Left renal pelvis (tissue), 4 donors: ENCODE measurements around the gene DOC2B. TPM values are rescaled to one million over a fixed set of nuclear protein-coding genes. Genes with fewer than 3 reads are reported as not detected.
"Not testable (repeated sequence)": the region's sequence is repeated elsewhere in the genome, so short reads cannot be mapped to it uniquely, and the experiment has no call there.

Experiments used
- DNase-seq, 4 donors: peaks; one replicate each; pipeline ENCODE4 v3.0.0-alpha.2; 2013; ENCODE audit warnings: low read depth in 4 of 4, low spot score in 3 of 4
- polyA plus RNA-seq, 4 donors: library from polyadenylated mRNA; unstranded; fragments of 120-200 nt; gene quantifications; one replicate each; pipeline ENCODE4 v1.2.1, GENCODE V29; 2013; ENCODE audit not compliant: insufficient read length in 4 of 4

DOC2B gene
- polyA plus RNA-seq, 4 donors = 5.6 to 89.6 (median 68.5) TPM

- DNase-seq = no peak
Observed at GRCh38 chr17:170130-170670, 11.2 kb downstream of the DOC2B start.

GRCh38 chr17:168614-169013, 12.8 kb downstream of the DOC2B start:
- DNase-seq = not testable (repeated sequence)

- DNase-seq = no peak
Observed at GRCh38 chr17:165939-166338, 15.5 kb downstream of the DOC2B start.

GRCh38 chr17:164303-165235, 16.9 kb downstream of the DOC2B start:
- DNase-seq = no peak

- no peak for DNase-seq
Observed at GRCh38 chr17:163514-164098, 17.8 kb downstream of the DOC2B start.

GRCh38 chr17:162689-163088, 18.8 kb downstream of the DOC2B start:
- no peak for DNase-seq

- no peak for DNase-seq
Observed at GRCh38 chr17:161481-161880, 20.0 kb downstream of the DOC2B start.

- no peak for DNase-seq
Observed at GRCh38 chr17:160336-160735, 21.1 kb downstream of the DOC2B start.

GRCh38 chr17:159609-160008, 21.8 kb downstream of the DOC2B start:
- no peak for DNase-seq

GRCh38 chr17:158379-158778, 23.1 kb downstream of the DOC2B start:
- DNase-seq = no peak

GRCh38 chr17:157901-158300, 23.5 kb downstream of the DOC2B start:
- no peak for DNase-seq

GRCh38 chr17:156946-157345, 24.5 kb downstream of the DOC2B start:
- no peak for DNase-seq

GRCh38 chr17:156094-156621, 25.3 kb downstream of the DOC2B start:
- DNase-seq = no peak

- DNase-seq = no peak
Observed at GRCh38 chr17:155576-155975, 25.9 kb downstream of the DOC2B start.

- DNase-seq = no peak
Observed at GRCh38 chr17:153851-154250, 27.6 kb downstream of the DOC2B start.

GRCh38 chr17:152860-153420, 28.5 kb downstream of the DOC2B start:
- no peak for DNase-seq

GRCh38 chr17:151886-152859, 29.3 kb downstream of the DOC2B start:
- DNase-seq = no peak

GRCh38 chr17:151004-151403, 30.4 kb downstream of the DOC2B start:
- no peak for DNase-seq

- DNase-seq = no peak
Observed at GRCh38 chr17:149897-150584, 31.4 kb downstream of the DOC2B start.
